Hematopoietic multipotent progenitor cell treated with erythropoietin and hydrocortisone succinate and interleukin-3 and kit ligand, for 6 days (in vitro differentiated cells): Measurements from ENCODE around the gene OR2AT4.
"Not testable (repeated sequence)": the region's sequence is repeated elsewhere in the genome, so short reads cannot be mapped to it uniquely, and the experiment has no call there.

Experiments
- DNase-seq: peaks from one replicate; pipeline ENCODE4 v3.0.0-alpha.2; 2015

Gene OR2AT4

GRCh38 chr11:75096456-75097172 lies at the start of gene OR2AT4:
Gene OR2AT4 (minus strand): TSS chr11:75096876.
- peak; percentile 78 for DNase-seq

DNA sequence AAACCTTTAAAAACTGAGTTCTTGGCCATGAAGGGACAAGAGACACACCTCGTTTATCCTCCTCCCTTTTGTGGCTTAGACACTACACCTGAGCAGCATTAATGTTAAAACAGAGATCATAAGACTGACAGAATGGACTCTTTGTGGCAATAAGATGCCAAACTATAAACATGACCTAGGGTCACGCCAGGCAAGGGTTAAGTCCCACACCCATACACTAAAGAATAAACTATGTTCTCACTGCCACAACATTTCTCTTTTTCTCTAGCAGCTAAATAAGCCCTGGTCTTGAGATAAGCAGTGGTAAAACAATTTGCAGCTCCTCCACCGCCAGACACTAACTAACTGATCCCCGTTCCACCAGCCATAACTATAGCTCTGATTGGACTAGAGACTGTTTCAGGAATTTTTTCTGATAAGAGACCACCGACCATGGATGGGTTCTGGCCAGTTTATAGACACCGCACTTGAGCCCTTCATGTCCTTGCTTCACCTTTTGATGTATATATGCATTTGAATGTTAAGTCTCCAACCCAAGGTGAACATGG lies 49.4 kb upstream of the OR2AT4 start:
- DNase-seq, result no peak

DNA sequence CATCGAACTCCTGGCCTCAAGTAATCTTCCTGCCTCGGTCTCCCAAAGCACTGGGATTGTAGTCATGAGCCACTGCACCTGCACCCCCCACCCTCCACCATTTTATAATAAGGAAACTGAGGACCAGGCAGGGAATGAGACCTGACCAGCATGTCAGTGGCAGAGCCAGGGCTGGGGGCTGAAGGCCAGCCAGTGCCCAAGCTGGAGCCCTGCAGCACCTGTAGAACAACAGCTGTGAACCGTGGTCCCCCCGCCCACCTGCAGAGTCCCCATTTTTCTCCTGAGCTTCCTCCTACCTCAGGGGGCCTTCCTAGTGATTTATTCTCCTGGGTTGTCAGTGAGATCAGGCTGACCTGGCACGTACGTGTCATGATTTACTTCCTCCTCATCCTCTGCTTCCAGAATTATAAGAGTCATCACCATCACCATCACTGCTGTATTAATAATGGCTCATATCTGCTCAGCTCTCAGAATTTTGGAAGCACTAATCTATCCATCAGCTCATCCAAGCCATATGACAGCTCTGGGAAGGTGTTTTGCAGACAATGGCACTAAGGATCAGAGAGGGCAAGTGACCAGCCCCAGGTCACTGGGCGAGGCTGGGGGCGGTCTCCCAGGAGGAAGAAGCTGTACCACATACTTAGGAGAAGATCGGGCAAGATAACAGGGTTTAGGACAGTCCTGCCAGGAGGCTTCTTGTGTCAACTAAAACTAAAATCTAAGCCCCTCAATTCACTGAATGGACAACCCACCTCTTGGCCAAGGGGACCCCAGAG lies 48.7 kb upstream of the OR2AT4 start:
- no peak for DNase-seq

- DNase-seq, result no peak
Observed at GRCh38 chr11:75144716-75145014, 48.0 kb upstream of the OR2AT4 start.

GRCh38 chr11:75143420-75143731 lies 46.7 kb upstream of the OR2AT4 start:
- DNase-seq, result no peak

- peak; percentile 79 for DNase-seq
Observed at GRCh38 chr11:75142714-75143419, 46.2 kb upstream of the OR2AT4 start.

DNA sequence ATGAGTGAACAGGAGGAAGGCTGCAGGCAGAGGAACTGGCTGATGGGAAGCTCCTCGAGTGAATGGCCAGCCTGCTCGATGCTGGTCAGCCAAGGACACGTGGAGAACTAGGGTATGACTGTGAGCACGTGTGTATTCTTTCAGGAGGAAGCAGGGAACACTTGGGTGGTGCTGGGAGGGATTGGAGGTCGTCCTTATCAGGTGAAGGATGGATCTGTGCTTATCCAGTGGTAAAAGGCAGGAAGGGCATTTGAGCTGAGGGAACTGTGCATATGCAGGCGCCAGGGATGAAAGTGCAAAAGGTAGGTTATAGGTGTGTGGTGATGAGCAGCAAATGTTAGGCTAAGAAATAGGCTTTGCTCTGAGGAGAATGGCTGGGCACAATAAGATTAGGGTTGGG lies 44.5 kb upstream of the OR2AT4 start:
- DNase-seq, result no peak

GRCh38 chr11:75140269-75141138 lies 43.8 kb upstream of the OR2AT4 start:
- DNase-seq, result peak; percentile 63

DNA sequence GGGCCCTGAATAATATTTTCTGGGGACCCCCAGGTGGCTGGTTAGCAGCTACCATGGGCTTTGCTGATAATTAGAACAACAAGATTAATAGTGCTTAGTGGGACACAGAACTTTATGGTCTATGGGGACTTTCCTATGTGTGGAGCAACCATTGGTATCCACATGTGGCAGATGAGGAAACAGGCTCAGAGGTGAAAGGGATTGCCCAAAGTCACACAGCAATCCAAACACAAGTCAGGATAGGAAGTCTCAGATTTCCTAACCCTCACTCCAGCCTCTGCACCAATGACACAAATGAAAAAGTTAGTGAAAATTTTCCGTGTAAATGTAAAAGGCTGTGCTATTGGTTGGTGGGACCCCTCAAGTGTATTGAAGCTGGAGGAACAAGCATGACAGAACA lies 39.0 kb upstream of the OR2AT4 start:
- no peak for DNase-seq

DNA sequence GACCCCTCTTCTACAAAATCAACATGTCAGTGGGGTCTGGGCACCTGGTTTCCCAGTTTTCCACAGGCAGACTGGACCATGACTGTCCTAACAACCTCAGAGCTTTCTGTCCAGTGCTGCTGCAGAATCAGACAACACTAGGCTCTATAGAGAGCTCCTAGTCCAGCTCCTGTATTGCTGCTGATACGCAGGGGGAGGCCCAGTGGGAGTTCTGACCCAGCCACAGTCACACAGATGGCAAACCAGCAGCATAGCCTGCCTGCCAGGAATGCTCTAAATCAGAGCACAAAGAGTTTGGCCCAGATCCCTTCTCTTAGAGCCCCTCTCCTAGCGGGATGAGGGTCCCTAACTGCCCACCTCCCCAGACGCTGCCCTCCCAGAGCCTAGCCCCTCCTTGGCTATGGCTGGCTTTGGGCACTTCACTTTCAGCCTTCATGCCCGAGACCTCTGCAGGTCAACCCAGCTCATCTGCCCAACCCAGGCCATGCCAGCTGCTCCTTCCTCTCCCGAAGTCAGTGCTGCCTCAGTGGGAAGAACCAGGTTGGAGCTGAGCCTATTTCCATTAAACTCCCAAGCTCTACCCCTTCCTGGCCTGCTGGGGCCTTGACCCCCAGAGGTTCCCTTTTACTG lies 38.5 kb upstream of the OR2AT4 start:
- DNase-seq, result no peak

DNA sequence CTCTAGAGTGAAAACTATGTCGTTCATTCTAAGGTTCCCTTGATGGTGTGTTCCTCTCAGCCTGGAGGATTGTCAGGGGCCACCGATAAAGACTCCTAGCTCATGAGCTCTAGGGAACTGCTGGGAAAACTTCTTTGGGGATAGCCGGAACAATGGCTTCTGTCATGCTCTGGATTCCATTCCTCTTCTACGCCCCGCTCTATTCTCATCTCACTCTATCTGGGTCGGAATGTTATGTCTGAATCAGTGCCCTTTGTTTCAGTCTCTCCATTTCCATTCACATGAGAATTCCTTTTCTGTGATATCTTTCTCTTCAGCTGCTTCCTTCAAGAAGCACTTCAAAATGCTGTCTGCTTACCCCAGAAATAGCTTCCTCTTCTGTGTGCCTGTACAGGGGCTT lies 37.3 kb upstream of the OR2AT4 start:
- DNase-seq, result no peak

- DNase-seq, result no peak
Observed at GRCh38 chr11:75132080-75132479, 35.4 kb upstream of the OR2AT4 start.

- no peak for DNase-seq
Observed at GRCh38 chr11:75126564-75126963, 29.9 kb upstream of the OR2AT4 start.

DNA sequence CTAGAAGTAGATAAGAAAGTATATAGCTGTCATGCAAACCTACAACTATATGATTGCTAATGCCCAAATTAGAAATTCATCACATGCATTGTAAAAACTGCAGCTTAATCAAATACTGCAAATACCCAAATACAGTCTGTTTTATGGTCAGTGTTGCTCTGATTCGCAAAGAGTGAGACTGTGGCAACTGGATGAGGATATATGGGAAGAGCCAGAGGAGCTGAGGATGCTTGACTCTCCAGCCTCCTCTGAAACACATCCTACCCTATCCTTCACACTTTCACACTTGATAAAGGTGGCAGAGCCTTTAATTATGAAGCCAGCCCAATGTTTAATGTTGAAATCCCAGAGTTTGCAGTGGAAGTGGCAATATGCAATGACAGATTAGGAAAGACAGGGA lies 21.9 kb upstream of the OR2AT4 start:
- DNase-seq, result no peak

GRCh38 chr11:75114465-75114864 lies 17.8 kb upstream of the OR2AT4 start:
- no peak for DNase-seq

- no peak for DNase-seq
Observed at GRCh38 chr11:75113030-75113429, 16.4 kb upstream of the OR2AT4 start.

- no peak for DNase-seq
Observed at GRCh38 chr11:75112200-75112599, 15.5 kb upstream of the OR2AT4 start.

- DNase-seq, result no peak
Observed at GRCh38 chr11:75107187-75107586, 10.5 kb upstream of the OR2AT4 start.

- not testable (repeated sequence) for DNase-seq
Observed at GRCh38 chr11:75105967-75106681, 9.4 kb upstream of the OR2AT4 start.

- DNase-seq, result peak; percentile 55
Observed at GRCh38 chr11:75105462-75105925, 8.8 kb upstream of the OR2AT4 start.

GRCh38 chr11:75103380-75104026 lies 6.8 kb upstream of the OR2AT4 start:
- DNase-seq, result peak; percentile 79
